RWPE1 (cell line): Measurements from ENCODE around the gene SDC4.

ENCODE experiments used
- CTCF ChIA-PET: fragments of 350-600 bp; sonication (Branson Sonifier 250); formaldehyde crosslinking; extraction: SDS; loops from one replicate; lab custom pipeline; 2021; lab: Yijun Ruan, JAX
- POLR2A ChIA-PET: fragments of 400-600 bp; formaldehyde crosslinking; extraction: SDS; loops from one replicate; lab custom pipeline; 2020; ENCODE audit warnings: antibody characterized with exemption; ENCODE audit not compliant: low non-redundant PET; lab: Yijun Ruan, JAX
- DNase-seq: peaks from one replicate; pipeline ENCODE4 v3.0.0; 2012; ENCODE audit warnings: low spot score
- H3K27ac ChIP-seq: fragments of 450-650 bp; 2 replicates; pipeline ENCODE4 v1.5.1; 2017
- CTCF ChIP-seq: fragments of 450-650 bp; conservative IDR thresholded peaks from 2 replicates; pipeline ENCODE4 v1.5.1; 2017; ENCODE audit warnings: low read depth, mild to moderate bottlenecking

Gene SDC4

GRCh38 chr20:45275338-45275737, 72.9 kb downstream of the SDC4 start:
- ChIA-PET CTCF (interaction anchor here (1.0 kb wide), 1 partner anchor 19 kb away, joined by 3 read pairs; no protein-coding TSS in a partner anchor), POLR2A (no interaction called here)
- no peak for DNase-seq
- H3K27ac ChIP-seq, result no peak overlapping the region
- TF ChIP-seq CTCF, result no peak
